Uterus (tissue), 2 donors: ENCODE data around the gene DMC1.

Experiments
- POLR2A ChIP-seq, 2 donors: fragments of 450-650 bp; IDR thresholded peaks; one replicate each; pipeline ENCODE4 v1.6.1; 2016; ENCODE audit warnings: antibody characterized with exemption in 2 of 2, mild to moderate bottlenecking in 1 of 2, moderate library complexity in 1 of 2
- TF ChIP-seq, protein P1 (sequence below), 4 experiments: fragments of 200-600 bp in 2 of 4; fragments of 450-650 bp in 2 of 4; sonication (generic) in 2 of 4; IDR thresholded peaks; one replicate each; pipeline ENCODE4 v1.5.1; 2016 to 2019; ENCODE audit warnings: antibody characterized with exemption in 4 of 4, mild to moderate bottlenecking in 2 of 4, moderate library complexity in 1 of 4

DNA sequence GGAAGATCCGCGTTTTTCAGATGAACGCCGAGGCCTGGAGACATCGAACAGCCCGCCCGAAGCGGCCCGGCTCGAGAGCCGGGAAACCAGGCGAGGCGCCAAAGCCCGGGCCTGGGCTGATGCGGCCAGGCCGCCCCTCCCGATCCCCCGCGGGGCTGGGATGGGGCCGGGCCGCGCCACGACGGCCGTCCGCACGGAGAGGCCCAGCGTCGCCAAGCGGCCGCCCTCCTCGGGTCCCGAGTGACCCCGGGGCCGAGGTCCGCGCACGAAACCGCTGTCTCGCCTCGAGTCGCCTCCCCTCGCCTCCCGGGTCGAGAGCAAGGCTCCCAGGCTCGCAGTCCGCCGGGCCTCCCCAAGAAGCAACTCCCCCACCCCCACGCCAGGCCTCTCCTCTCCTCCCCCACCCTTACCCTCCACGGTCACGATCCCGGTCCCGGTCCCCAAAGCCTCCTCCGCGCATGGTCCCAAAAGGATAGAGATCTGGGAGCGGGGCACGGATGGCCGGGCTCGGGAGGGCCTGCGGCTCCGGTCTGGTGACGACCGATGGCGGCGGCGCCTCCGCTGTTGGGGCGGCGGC is 64.4 kb downstream of the DMC1 start:
- TF ChIP-seq, protein P1, sequence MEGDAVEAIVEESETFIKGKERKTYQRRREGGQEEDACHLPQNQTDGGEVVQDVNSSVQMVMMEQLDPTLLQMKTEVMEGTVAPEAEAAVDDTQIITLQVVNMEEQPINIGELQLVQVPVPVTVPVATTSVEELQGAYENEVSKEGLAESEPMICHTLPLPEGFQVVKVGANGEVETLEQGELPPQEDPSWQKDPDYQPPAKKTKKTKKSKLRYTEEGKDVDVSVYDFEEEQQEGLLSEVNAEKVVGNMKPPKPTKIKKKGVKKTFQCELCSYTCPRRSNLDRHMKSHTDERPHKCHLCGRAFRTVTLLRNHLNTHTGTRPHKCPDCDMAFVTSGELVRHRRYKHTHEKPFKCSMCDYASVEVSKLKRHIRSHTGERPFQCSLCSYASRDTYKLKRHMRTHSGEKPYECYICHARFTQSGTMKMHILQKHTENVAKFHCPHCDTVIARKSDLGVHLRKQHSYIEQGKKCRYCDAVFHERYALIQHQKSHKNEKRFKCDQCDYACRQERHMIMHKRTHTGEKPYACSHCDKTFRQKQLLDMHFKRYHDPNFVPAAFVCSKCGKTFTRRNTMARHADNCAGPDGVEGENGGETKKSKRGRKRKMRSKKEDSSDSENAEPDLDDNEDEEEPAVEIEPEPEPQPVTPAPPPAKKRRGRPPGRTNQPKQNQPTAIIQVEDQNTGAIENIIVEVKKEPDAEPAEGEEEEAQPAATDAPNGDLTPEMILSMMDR (IDR thresholded peaks at IDR 0.05), result no peak
- TF ChIP-seq POLR2A (IDR thresholded peaks at IDR 0.05), result peak in 1 of 2 donors; percentile 59
